SJSA1 (cell line): ENCODE measurements around the gene WDR4. TPM values are rescaled to one million over a fixed set of nuclear protein-coding genes. Genes with fewer than 3 reads are reported as not detected.
A peak's percentile ranks its signal among the peaks of the same experiment; 100 is the strongest.
"Not testable (repeated sequence)": the region's sequence is repeated elsewhere in the genome, so short reads cannot be mapped to it uniquely, and the experiment has no call there.

ENCODE experiments used
- DNase-seq, 2 experiments: peaks; one replicate each; pipeline ENCODE4 v3.0.0-alpha.2; 2015 to 2020; ENCODE audit warnings: low spot score in 2 of 2, low read depth in 1 of 2
- H3K27ac ChIP-seq: fragments of 250-450 bp; sonication (Bioruptor Pico); 2 replicates; pipeline ENCODE4 v1.5.1; 2020; ENCODE audit warnings: mild to moderate bottlenecking, moderate library complexity
- H3K27me3 ChIP-seq: fragments of 250-450 bp; sonication (Bioruptor Pico); replicated peaks from 2 replicates; pipeline ENCODE4 v1.5.1; 2020; ENCODE audit warnings: mild to moderate bottlenecking, moderate library complexity
- H3K36me3 ChIP-seq: fragments of 250-450 bp; sonication (Bioruptor Pico); 2 replicates; pipeline ENCODE4 v1.5.1; 2020; ENCODE audit warnings: mild to moderate bottlenecking
- H3K4me1 ChIP-seq: fragments of 250-450 bp; sonication (Bioruptor Pico); replicated peaks from 2 replicates; pipeline ENCODE4 v1.6.1; 2021; ENCODE audit warnings: mild to moderate bottlenecking
- H3K4me3 ChIP-seq: fragments of 250-450 bp; sonication (Bioruptor Pico); 2 replicates; pipeline ENCODE4 v1.5.1; 2020; ENCODE audit warnings: mild to moderate bottlenecking
- H3K9me3 ChIP-seq: fragments of 250-450 bp; sonication (Bioruptor Pico); replicated peaks from 2 replicates; pipeline ENCODE4 v1.5.1; 2020; ENCODE audit warnings: mild to moderate bottlenecking
- total RNA-seq: library from RNA; depleted of rRNA; stranded (reverse); fragments of >200 nt; shearing (Covaris generic); gene quantifications from 2 replicates; pipeline ENCODE4 v1.2.3, GENCODE V29; 2014; rRNA removed

Gene WDR4, protein sequence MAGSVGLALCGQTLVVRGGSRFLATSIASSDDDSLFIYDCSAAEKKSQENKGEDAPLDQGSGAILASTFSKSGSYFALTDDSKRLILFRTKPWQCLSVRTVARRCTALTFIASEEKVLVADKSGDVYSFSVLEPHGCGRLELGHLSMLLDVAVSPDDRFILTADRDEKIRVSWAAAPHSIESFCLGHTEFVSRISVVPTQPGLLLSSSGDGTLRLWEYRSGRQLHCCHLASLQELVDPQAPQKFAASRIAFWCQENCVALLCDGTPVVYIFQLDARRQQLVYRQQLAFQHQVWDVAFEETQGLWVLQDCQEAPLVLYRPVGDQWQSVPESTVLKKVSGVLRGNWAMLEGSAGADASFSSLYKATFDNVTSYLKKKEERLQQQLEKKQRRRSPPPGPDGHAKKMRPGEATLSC
- total RNA-seq, result 14.4 and 21.3 TPM in 2 replicates

DNA sequence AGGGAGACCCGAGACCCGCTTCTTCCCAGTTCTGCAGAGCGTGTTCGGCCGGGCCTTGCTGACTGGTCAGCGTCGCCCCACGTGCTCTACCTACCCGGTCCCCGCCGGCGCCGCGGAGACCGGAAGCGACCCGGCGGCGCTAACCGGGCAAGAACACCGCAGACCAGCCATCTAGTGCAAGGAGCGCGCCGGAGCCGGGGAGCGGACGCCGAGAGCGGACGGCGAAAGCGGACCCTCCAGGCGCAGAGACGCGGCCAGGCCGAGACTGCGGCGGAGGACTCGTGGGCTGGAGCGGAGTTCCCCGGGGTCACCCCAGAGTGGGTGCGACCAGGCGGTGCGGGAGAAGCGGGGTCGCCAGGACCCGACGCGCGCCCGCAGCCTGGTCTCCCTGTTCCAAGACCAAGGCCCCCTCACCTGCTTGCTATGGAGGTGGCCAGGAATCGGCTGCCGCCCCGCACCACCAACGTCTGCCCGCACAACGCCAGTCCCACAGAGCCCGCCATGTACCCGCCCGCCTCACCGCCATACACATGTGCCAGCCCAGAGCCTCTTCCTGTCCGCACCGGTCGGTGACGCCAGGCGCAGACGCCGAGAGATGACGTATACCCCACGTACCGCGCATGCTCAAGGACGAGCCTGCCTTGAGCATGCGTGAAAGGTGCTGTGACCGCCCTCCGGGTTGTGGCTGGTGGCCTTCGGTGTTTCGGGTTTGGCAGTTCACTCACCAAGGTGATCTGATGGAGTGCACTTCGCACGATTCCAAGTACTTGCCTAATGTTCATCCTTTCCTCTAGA, at the start of gene WDR4:
WDR4 (minus strand) TSS at position 547 of the 795 bp plus-strand sequence; CDS start at position 503, 44 bp downstream.
- no peaks in the 10 kb centered on the region for H3K9me3 ChIP-seq
- peaks cover 10% of the 10 kb centered on the region for H3K4me1 ChIP-seq
- H3K36me3 ChIP-seq, result peaks cover 26% of the 10 kb centered on the region
- peak; percentile 96 to 97 for DNase-seq
- H3K4me3 ChIP-seq, result peak within 1 kb of the TSS; percentile 91
- H3K27ac ChIP-seq, result peak within 1 kb of the TSS; percentile 81
- H3K27me3 ChIP-seq, result no peaks in the 10 kb centered on the region

DNA sequence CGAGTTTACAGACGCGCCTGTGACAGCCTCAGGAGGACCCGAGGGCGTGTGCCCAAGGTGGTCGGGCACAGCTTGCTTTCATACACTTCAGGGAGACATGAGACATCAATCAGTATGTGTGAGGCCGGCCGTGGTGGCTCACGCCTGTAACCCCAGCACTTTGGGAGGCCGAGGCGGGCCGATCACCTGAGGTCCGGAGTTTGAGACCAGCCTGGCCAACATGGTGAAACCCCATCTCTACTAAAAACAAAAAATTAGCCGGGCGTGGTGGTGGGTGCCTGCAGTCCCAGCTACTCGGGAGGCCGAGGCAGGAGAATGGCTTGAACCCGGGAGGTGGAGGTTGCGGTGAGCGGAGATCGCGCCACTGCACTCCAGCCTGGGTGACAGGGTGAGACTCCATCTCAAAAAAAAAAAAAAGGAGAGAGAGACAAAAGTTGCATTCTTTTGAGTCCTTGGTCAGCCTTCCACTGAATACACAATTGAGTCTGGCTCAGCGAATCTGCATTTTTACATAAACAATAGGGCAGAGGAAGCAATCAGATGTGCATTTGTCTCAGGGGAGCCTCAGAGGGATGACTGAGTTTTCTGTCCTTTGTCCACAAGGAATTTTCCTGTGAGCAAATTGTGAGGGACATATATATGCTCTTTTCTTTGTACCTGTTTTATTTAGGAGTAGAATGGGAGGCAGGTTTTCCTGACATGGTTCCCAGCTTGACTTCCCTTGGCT, 48.3 kb upstream of the WDR4 start:
- not testable (repeated sequence) for H3K36me3 ChIP-seq, H3K9me3 ChIP-seq, H3K4me3 ChIP-seq, H3K27me3 ChIP-seq
- peaks cover 22% of the 10 kb centered on the region for H3K4me1 ChIP-seq
- peak overlapping the region; percentile 30; the same call in 1 of the 2 replicates for H3K27ac ChIP-seq
- DNase-seq, result peak; percentile 52 to 56

DNA sequence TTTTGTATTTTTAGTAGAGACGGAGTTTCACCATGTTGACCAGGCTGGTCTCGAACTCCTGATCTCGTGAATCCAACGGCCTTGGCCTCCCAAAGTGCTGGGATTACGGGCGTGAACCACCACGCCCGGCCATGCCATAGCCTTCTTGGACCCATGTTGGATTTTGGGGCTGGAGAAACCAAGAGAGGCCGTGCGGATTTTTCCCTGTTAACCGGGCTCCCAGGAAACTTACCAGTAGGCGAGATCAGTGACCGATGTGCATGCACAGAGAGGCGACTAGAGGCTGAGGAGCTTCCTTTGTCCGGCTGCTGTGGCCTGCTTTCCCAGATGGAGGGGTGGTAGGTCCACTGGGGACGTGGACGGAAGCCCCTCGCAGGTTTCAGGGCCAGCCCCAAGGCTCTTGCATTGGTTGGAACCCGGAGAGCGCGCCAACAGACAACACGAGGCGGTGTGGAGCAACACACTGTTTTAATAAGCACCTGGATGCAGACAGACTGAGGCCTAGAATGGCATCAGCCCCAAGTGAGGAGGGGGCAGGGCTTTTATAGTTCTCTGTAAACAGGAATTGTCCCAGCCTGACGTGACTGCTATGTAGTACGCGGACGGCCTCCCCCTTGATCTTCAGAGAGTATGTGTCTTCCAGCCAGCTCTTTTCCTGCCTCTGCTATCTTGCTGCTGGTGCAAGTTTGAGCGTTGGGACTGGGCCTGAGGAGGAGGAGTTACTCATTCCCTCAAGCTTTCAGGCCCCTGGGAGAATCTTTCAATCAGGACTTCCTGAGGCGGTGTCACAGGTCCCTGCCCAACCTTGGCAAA, 46.0 kb upstream of the WDR4 start, which contains the start of gene ERVH48-1:
ERVH48-1 (minus strand) TSS at position 517 of the 813 bp plus-strand sequence. CDS start 6,624 bp downstream, outside the sequence.
- no peaks in the 10 kb centered on the region for H3K9me3 ChIP-seq
- no peaks in the 10 kb centered on the region for H3K27me3 ChIP-seq
- peaks cover 22% of the 10 kb centered on the region for H3K4me1 ChIP-seq
- H3K4me3 ChIP-seq, result no peak within 1 kb of the TSS
- DNase-seq, result no peak
- no peak within 1 kb of the TSS for H3K27ac ChIP-seq
- H3K36me3 ChIP-seq, result no peaks in the 10 kb centered on the region

DNA sequence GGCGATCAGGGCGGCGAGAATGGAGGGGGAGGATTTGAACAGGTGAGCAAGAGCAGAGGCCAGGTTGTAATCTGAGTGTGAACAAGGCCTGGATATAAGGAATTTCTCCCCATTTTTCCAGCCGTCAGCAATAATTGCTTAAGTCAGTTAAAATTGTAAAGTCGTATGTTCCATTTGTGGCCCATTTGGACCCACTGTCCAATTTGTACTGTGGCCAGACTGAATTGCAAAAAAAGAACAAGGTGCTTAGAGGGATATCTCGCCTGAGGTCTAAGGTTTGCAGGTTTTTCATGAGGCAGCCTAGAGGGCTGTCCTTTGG, 45.1 kb upstream of the WDR4 start:
- H3K4me3 ChIP-seq, result no peak overlapping the region

DNA sequence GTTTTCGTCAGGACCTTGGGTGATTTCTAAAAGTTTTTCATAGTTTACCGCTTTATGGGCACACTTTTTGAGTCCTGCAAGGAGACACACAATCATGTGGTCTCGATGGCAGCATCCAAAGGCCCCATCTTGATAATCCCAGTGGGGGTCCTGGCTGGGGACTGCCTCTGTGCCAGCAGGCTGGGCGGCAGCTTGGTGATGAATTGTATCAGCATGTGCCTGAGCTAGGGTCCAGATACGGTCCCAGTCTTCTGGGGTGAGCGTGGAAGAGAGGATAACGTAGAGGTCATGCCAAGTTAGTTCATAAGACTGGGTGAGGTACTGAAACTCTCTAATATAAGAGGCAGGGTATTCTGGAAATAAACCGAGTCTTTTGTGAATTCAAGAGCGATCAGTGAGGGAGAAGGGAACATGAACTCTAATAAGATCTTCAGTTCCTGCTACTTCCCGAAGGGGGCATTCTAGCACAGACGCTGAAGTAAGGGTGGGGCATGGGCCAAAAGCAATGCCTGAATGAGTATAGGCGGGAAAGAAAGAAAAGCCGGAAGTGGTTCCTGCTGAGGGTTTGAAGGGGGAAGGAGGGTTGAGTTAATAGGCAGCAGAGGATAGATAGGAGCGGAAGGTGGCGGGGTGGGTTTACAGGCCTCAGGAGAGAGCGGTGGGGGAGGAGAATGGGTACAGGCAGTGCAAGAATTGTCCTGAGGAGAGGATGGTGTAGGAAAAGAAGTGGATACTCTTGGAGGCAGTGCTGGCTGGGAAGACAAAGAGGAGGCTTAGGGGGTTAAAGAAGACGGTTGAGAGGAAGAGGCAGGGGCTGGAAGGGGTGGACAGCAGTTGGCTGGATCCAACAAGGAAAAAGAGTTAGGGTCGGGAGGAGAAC, 44.5 kb upstream of the WDR4 start:
- H3K9me3 ChIP-seq, result no peaks in the 10 kb centered on the region
- no peak overlapping the region for H3K4me3 ChIP-seq
- H3K27ac ChIP-seq, result peak overlapping the region; percentile 35
- no peaks in the 10 kb centered on the region for H3K36me3 ChIP-seq
- H3K27me3 ChIP-seq, result no peaks in the 10 kb centered on the region
- H3K4me1 ChIP-seq, result peaks cover 22% of the 10 kb centered on the region
- DNase-seq, result peak; percentile 89 to 91

More for the DNA sequence above, 45.1 kb upstream of the WDR4 start:
- H3K36me3 ChIP-seq, result no peaks in the 10 kb centered on the region
- H3K9me3 ChIP-seq, result no peaks in the 10 kb centered on the region
- no peak for DNase-seq
- H3K27me3 ChIP-seq, result no peaks in the 10 kb centered on the region
- peak overlapping the region; percentile 35 for H3K27ac ChIP-seq
- H3K4me1 ChIP-seq, result peaks cover 22% of the 10 kb centered on the region

DNA sequence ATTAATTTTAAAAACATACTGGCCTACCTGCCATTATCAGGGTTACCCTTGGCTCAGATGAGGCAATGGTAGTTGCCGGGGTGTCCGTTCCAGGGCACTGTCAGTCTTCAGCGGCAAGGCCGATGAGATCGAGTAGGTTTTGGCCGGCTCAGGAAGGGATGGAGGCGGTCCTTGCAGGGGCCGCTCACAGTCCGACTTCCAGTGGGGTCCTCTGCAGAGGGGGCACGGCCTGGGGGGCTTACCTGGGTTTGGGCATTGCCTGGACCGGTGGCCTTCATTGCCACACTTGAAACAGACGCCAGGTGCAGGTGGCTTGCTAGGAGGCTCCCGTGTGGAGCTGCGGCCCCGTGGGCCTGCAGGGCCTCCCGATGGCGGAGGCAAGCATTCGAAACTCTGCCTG, 43.6 kb upstream of the WDR4 start:
- no peak for DNase-seq
- Histone ChIP-seq H3K36me3 (no peaks in the 10 kb centered on the region), H3K4me1 (peaks cover 19% of the 10 kb centered on the region), H3K4me3 (no peak overlapping the region), H3K9me3 (no peaks in the 10 kb centered on the region), H3K27me3 (no peaks in the 10 kb centered on the region), H3K27ac (no peak overlapping the region)

DNA sequence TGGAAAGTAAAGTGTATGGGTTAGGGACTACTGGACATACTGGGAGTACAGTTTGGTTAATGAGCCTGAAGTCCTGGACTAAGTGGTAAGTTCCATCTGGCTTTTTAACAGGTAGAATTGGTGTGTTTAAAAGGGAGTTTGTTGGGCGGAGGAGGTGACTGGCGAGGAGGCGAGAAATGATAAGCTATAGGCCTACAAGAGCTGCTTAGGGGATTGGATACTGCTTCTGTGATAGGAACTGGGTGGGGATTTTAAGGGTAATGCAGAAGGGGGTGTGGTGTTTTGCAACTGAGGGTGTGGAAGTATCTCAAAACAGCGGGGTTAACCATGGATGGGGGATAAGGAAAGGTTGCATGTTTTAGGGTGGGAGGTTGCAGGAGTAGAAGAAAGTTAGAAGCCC, 42.6 kb upstream of the WDR4 start:
- H3K27ac ChIP-seq, result no peak overlapping the region
- H3K36me3 ChIP-seq, result no peaks in the 10 kb centered on the region
- no peaks in the 10 kb centered on the region for H3K9me3 ChIP-seq
- H3K27me3 ChIP-seq, result no peaks in the 10 kb centered on the region
- H3K4me3 ChIP-seq, result no peak overlapping the region
- H3K4me1 ChIP-seq, result peaks cover 9% of the 10 kb centered on the region
- DNase-seq, result no peak

DNA sequence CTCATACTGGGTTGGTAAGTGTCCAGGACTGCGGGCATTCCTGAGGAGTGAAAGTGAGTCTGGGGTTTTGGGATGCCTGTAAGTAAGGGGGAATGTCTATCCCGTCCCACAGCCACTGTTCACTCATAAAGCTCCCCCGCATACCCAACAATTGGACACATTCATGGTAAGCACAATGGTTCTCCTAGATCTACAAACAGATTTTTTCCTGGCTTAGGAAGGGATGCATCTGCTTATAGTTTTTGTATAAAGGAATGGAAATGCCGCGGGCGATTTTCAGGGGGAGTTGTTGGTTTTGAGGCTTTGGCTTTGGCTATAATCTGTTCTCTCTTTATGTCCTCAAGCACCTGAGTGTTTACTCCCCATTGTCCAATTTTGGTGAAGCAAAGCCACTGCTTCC, 39.0 kb upstream of the WDR4 start:
- peaks cover 3% of the 10 kb centered on the region; the same call in 1 of the 2 replicates for H3K36me3 ChIP-seq
- peaks cover 5% of the 10 kb centered on the region; the same call in 1 of the 2 replicates for H3K4me1 ChIP-seq
- no peak overlapping the region for H3K27ac ChIP-seq

DNA sequence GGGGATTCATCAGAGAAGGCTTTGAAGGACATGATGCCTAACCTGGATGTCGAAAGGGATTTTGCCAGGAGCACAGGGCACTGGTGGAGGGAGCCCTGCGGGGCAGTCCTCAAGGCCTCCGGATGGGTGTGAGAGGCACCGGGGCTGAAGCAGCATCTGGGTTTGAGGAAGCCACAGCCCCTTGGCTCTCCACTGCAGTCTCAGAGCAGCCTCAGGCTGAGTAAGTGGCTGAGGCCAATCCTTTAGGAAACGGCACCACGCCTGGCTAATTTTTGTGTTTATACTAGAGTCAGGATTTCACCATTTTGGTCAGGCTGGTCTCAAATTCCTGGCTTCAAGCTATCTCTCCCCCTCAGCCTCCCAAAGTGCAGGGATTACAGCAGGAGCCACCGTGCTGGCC, 34.1 kb upstream of the WDR4 start:
- DNase-seq, result no peak
- H3K27me3 ChIP-seq, result no peaks in the 10 kb centered on the region
- peaks cover 5% of the 10 kb centered on the region; the same call in 1 of the 2 replicates for H3K4me1 ChIP-seq
- H3K36me3 ChIP-seq, result peaks cover 33% of the 10 kb centered on the region
- no peak overlapping the region for H3K4me3 ChIP-seq
- H3K9me3 ChIP-seq, result no peaks in the 10 kb centered on the region
- no peak overlapping the region for H3K27ac ChIP-seq

More for the DNA sequence above, 39.0 kb upstream of the WDR4 start:
- H3K27me3 ChIP-seq, result no peaks in the 10 kb centered on the region
- no peaks in the 10 kb centered on the region for H3K9me3 ChIP-seq
- DNase-seq, result no peak
- no peak overlapping the region for H3K4me3 ChIP-seq

DNA sequence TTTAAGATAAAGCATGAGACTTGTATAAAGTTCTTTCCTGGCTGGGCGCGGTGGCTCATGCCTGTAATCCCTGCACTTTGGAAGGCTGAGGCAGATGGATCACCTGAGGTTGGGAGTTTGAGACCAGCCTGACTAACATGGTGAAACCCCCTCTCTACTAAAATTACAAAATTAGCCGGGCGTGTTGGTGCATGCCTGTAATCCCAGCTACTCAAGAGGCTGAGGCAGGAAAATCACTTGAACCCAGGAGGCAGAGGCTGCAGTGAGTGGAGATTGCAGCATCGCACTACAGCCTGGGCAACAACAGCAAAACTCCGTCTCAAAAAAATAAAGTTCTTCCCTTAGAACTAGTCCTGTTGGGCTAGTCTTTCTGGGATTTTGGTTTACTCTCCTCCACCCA, 32.6 kb upstream of the WDR4 start:
- H3K27ac ChIP-seq, DNase-seq, H3K27me3 ChIP-seq, H3K9me3 ChIP-seq, H3K4me1 ChIP-seq, H3K4me3 ChIP-seq: not testable (repeated sequence)
- H3K36me3 ChIP-seq, result peaks cover 42% of the 10 kb centered on the region

DNA sequence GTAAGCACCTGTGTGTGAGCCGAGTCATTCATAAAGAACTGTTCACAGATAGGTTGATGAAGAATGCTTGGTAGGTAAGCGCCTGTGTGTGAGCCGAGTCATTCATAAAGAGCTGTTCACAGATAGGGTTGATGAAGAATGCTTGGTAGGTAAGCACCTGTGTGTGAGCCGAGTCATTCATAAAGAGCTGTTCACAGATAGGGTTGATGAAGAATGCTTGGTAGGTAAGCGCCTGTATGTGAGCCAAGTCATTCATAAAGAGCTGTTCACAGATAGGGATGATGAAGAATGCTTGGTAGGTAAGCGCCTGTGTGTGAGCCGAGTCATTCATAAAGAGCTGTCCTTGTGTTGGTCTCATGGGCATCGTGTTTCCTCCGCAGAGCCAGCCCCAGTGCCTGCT, 29.1 kb upstream of the WDR4 start:
- not testable (repeated sequence) for DNase-seq, H3K27ac ChIP-seq, H3K9me3 ChIP-seq, H3K4me3 ChIP-seq, H3K27me3 ChIP-seq, H3K4me1 ChIP-seq
- peaks cover 72% of the 10 kb centered on the region for H3K36me3 ChIP-seq

DNA sequence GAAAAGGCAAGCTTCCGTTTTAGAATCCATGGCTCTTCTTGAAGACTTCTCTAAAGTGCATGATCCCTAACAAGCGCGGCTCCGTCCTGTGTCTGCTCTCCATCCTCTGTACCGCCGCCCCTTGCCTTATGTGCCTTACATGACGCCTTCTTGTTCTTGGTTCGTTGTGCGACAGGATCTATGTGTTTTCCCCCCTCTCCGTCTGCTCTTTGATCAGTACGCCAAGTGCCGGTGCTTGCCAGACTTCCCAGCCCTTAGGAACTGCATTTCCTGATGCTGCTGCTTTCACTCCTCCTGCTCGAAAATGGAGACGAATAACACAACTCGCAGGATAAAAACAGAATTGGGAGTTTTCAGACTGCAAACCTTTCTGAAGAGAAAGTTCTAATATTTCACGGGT, 26.9 kb upstream of the WDR4 start:
- no peaks in the 10 kb centered on the region for H3K4me1 ChIP-seq
- H3K4me3 ChIP-seq, result no peak overlapping the region
- DNase-seq, result no peak
- no peaks in the 10 kb centered on the region for H3K9me3 ChIP-seq
- H3K36me3 ChIP-seq, result peaks cover 78% of the 10 kb centered on the region
- no peaks in the 10 kb centered on the region; the same call in 1 of the 2 replicates for H3K27me3 ChIP-seq
- no peak overlapping the region for H3K27ac ChIP-seq
